Erythroblast (primary cell): ENCODE results near the gene DEPP1.

Experiments used
- GATA1 ChIP-seq: IDR thresholded peaks from 2 replicates; pipeline ENCODE4 v1.6.1; 2011; ENCODE audit warnings: low read depth, mild to moderate bottlenecking, control low read depth, low read length, moderate library complexity
- POLR2A ChIP-seq: IDR thresholded peaks from 2 replicates; pipeline ENCODE4 v1.6.1; 2011; ENCODE audit warnings: mild to moderate bottlenecking, low read length

GRCh38 chr10:44938956-44939355 lies 39.7 kb downstream of the DEPP1 start:
- TF ChIP-seq GATA1 (no peak), POLR2A (no peak)
